HEK293 (cell line): ENCODE results near the gene BTBD19.

ENCODE experiments used
- CTCF ChIA-PET: fragments of 350-600 bp; formaldehyde crosslinking; extraction: SDS; loops from one replicate; lab custom pipeline; 2021; ENCODE audit warnings: antibody characterized with exemption; lab: Yijun Ruan, JAX
- POLR2A ChIA-PET: fragments of 300-600 bp; formaldehyde crosslinking; extraction: SDS; loops from one replicate; lab custom pipeline; 2020; ENCODE audit warnings: antibody characterized with exemption, inconsistent platforms; lab: Yijun Ruan, JAX
- H3K27ac ChIP-seq: fragments of 200-500 bp; sonication (Bioruptor generic); 2 replicates; pipeline ENCODE4 v1.5.1; 2014; ENCODE audit warnings: low read depth, low read length, control low read depth, inconsistent platforms; ENCODE audit errors: extremely low read depth
- H3K36me3 ChIP-seq, 2 experiments: fragments of 200-500 bp in 1 of 2; sonication (Bioruptor generic) in 1 of 2; 1 replicate in 1 of 2; 2 replicates in 1 of 2; pipeline ENCODE4 v1.5.1; 2014 to 2017; ENCODE audit warnings: inconsistent platforms in 2 of 2, low read length in 2 of 2; ENCODE audit not compliant: control insufficient read depth in 2 of 2, insufficient read depth in 1 of 2
- H3K4me1 ChIP-seq: fragments of 200-500 bp; sonication (Bioruptor generic); 2 replicates; pipeline ENCODE4 v1.5.1; 2014; ENCODE audit warnings: mild to moderate bottlenecking, low read length, inconsistent platforms; ENCODE audit not compliant: control insufficient read depth, insufficient read depth
- H3K4me3 ChIP-seq: 2 replicates; pipeline ENCODE4 v1.5.1; 2011; ENCODE audit warnings: low read depth, mild to moderate bottlenecking, control low read depth, low read length, moderate library complexity
- H3K9me3 ChIP-seq: fragments of 200-500 bp; sonication (Bioruptor generic); 2 replicates; pipeline ENCODE4 v1.5.1; 2014; ENCODE audit warnings: low read depth, low read length, inconsistent platforms; ENCODE audit not compliant: control insufficient read depth, insufficient read depth
- PRDM4 ChIP-seq: fragments of 450-650 bp; formaldehyde crosslinking; IDR thresholded peaks from 2 replicates; pipeline ENCODE4 v1.5.1; 2017; ENCODE audit warnings: missing biosample characterization, missing genetic modification characterization
- ZBTB10 ChIP-seq: fragments of 450-650 bp; formaldehyde crosslinking; IDR thresholded peaks from 2 replicates; pipeline ENCODE4 v1.5.1; 2016; ENCODE audit warnings: missing biosample characterization, missing genetic modification characterization
- ZFHX2 ChIP-seq: fragments of 450-650 bp; formaldehyde crosslinking; conservative IDR thresholded peaks from 2 replicates; pipeline ENCODE4 v1.5.1; 2016; ENCODE audit warnings: missing biosample characterization, missing genetic modification characterization
- ZIC2 ChIP-seq: fragments of 450-650 bp; formaldehyde crosslinking; IDR thresholded peaks from 2 replicates; pipeline ENCODE4 v1.5.1; 2016; ENCODE audit warnings: missing biosample characterization, missing genetic modification characterization
- ZNF114 ChIP-seq: fragments of 450-650 bp; formaldehyde crosslinking; IDR thresholded peaks from 2 replicates; pipeline ENCODE4 v1.5.0; 2017; ENCODE audit warnings: missing biosample characterization, missing genetic modification characterization
- ZNF138 ChIP-seq: fragments of 450-650 bp; formaldehyde crosslinking; IDR thresholded peaks from 2 replicates; pipeline ENCODE4 v1.5.1; 2016; ENCODE audit warnings: missing biosample characterization, missing genetic modification characterization, borderline replicate concordance
- ZNF335 ChIP-seq: fragments of 450-650 bp; formaldehyde crosslinking; conservative IDR thresholded peaks from 2 replicates; pipeline ENCODE4 v1.5.1; 2016; ENCODE audit warnings: missing biosample characterization, missing genetic modification characterization
- ZNF362 ChIP-seq: fragments of 450-650 bp; formaldehyde crosslinking; IDR thresholded peaks from 2 replicates; pipeline ENCODE4 v1.5.1; 2016; ENCODE audit warnings: missing biosample characterization, missing genetic modification characterization
- ZNF529 ChIP-seq: fragments of 450-650 bp; formaldehyde crosslinking; IDR thresholded peaks from 2 replicates; pipeline ENCODE4 v1.5.1; 2017; ENCODE audit warnings: missing genetic modification characterization, missing biosample characterization; ENCODE audit not compliant: insufficient replicate concordance
- ZNF544 ChIP-seq: fragments of 450-650 bp; formaldehyde crosslinking; IDR thresholded peaks from 2 replicates; pipeline ENCODE4 v1.5.0; 2017; ENCODE audit warnings: missing biosample characterization, missing genetic modification characterization
- ZNF548 ChIP-seq: fragments of 450-650 bp; formaldehyde crosslinking; IDR thresholded peaks from 2 replicates; pipeline ENCODE4 v1.5.1; 2016; ENCODE audit warnings: missing biosample characterization, missing genetic modification characterization
- ZNF560 ChIP-seq: fragments of 450-650 bp; formaldehyde crosslinking; IDR thresholded peaks from 2 replicates; pipeline ENCODE4 v1.5.1; 2017; ENCODE audit warnings: missing biosample characterization, missing genetic modification characterization, borderline replicate concordance
- ZNF610 ChIP-seq: fragments of 450-650 bp; formaldehyde crosslinking; IDR thresholded peaks from 2 replicates; pipeline ENCODE4 v1.5.1; 2016; ENCODE audit warnings: missing biosample characterization, missing genetic modification characterization, borderline replicate concordance
- ZNF660 ChIP-seq: fragments of 450-650 bp; IDR thresholded peaks from 2 replicates; pipeline ENCODE4 v1.5.1; 2018; ENCODE audit warnings: missing biosample characterization, mild to moderate bottlenecking, missing genetic modification characterization
- ZNF670 ChIP-seq: fragments of 450-650 bp; formaldehyde crosslinking; IDR thresholded peaks from 2 replicates; pipeline ENCODE4 v1.5.1; 2016; ENCODE audit warnings: missing biosample characterization, missing genetic modification characterization, low read depth
- ZNF677 ChIP-seq: fragments of 450-650 bp; IDR thresholded peaks from 2 replicates; pipeline ENCODE4 v1.5.0; 2018; ENCODE audit warnings: missing biosample characterization, mild to moderate bottlenecking, missing genetic modification characterization, moderate library complexity
- ZNF76 ChIP-seq: fragments of 450-650 bp; formaldehyde crosslinking; IDR thresholded peaks from 2 replicates; pipeline ENCODE4; 2016; ENCODE audit warnings: low read depth, missing biosample characterization, missing genetic modification characterization, borderline replicate concordance
- ZNF768 ChIP-seq: fragments of 450-650 bp; formaldehyde crosslinking; IDR thresholded peaks from 2 replicates; pipeline ENCODE4 v1.5.1; 2018; ENCODE audit warnings: missing biosample characterization, mild to moderate bottlenecking, missing genetic modification characterization
- TF ChIP-seq, protein P1 (sequence below): fragments of 450-650 bp; IDR thresholded peaks from 2 replicates; pipeline ENCODE4 v1.5.1; 2018; ENCODE audit warnings: missing biosample characterization, mild to moderate bottlenecking, missing genetic modification characterization
- TF ChIP-seq, protein P2 (sequence below): fragments of 450-650 bp; formaldehyde crosslinking; IDR thresholded peaks from 2 replicates; pipeline ENCODE4 v1.5.1; 2017; ENCODE audit warnings: missing biosample characterization, missing genetic modification characterization

BTBD19 gene

GRCh38 chr1:44820328-44821239 is 12.3 kb downstream of the BTBD19 start (continued):
- TF ChIP-seq, protein P1, sequence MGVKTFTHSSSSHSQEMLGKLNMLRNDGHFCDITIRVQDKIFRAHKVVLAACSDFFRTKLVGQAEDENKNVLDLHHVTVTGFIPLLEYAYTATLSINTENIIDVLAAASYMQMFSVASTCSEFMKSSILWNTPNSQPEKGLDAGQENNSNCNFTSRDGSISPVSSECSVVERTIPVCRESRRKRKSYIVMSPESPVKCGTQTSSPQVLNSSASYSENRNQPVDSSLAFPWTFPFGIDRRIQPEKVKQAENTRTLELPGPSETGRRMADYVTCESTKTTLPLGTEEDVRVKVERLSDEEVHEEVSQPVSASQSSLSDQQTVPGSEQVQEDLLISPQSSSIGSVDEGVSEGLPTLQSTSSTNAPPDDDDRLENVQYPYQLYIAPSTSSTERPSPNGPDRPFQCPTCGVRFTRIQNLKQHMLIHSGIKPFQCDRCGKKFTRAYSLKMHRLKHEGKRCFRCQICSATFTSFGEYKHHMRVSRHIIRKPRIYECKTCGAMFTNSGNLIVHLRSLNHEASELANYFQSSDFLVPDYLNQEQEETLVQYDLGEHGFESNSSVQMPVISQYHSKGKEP (tag by site-specific recombination) = no peak
- TF ChIP-seq ZNF335 (no peak; the same call in 1 of the 2 replicates), ZNF529 (tag by site-specific recombination) (no peak), ZNF114 (tag by site-specific recombination) (no peak), ZFHX2 (tag by site-specific recombination) (peak; percentile 52), ZNF670 (tag by site-specific recombination) (no peak), ZBTB10 (tag by site-specific recombination) (peak; percentile 52; the same call in 1 of the 2 replicates), ZNF548 (no peak), ZNF138 (tag by site-specific recombination) (no peak), PRDM4 (no peak)
- TF ChIP-seq, protein P2, sequence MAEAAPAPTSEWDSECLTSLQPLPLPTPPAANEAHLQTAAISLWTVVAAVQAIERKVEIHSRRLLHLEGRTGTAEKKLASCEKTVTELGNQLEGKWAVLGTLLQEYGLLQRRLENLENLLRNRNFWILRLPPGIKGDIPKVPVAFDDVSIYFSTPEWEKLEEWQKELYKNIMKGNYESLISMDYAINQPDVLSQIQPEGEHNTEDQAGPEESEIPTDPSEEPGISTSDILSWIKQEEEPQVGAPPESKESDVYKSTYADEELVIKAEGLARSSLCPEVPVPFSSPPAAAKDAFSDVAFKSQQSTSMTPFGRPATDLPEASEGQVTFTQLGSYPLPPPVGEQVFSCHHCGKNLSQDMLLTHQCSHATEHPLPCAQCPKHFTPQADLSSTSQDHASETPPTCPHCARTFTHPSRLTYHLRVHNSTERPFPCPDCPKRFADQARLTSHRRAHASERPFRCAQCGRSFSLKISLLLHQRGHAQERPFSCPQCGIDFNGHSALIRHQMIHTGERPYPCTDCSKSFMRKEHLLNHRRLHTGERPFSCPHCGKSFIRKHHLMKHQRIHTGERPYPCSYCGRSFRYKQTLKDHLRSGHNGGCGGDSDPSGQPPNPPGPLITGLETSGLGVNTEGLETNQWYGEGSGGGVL (tag by site-specific recombination) = peak; percentile 12; the same call in 1 of the 2 replicates

DNA sequence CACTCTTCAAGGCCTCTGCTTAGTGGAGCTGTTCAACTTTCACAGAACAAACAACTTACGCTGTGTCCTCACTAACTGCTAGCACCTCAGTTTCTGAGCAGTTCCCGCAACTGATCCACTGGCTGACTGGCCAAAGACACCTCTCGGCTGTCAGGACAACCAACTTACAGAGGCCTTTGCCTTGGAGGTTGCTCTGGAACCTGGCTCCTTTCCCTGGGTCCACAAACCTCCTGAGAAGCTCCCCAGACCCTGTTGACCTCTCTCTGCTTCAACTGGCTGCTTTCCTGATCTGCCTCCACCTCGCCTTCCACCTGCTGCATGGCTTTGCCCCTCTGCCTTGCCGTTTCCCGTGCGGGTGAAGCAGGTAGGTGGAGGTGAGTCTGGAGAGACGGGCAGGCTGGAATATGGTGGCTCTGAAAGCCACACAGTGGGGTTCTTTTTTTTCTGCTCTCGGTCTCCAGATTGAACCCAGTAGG is 13.0 kb downstream of the BTBD19 start:
- Histone ChIP-seq H3K9me3 (no peaks in the 10 kb centered on the region), H3K4me3 (no peak overlapping the region), H3K36me3 (peaks cover 0 to 3% of the 10 kb centered on the region in 2 experiments; a peak in 1 of 3 replicates), H3K27ac (no peak overlapping the region), H3K4me1 (no peaks in the 10 kb centered on the region)
- ChIA-PET POLR2A (interaction anchor here (0.6 to 6.1 kb wide), 9 partner anchors 10 to 482 kb away, joined by 3 to 84 read pairs (median 9); partner anchors contain the start of genes BTBD19, DYNLT4, PLK3 and PTCH2), CTCF (interaction anchor here (0.5 to 3.2 kb wide), 7 partner anchors 12 to 478 kb away, joined by 3 to 13 read pairs (median 4); partner anchors contain the start of genes HECTD3 and UROD)
- TF ChIP-seq ZNF660 (tag by site-specific recombination) = no peak
- TF ChIP-seq ZNF362 (tag by site-specific recombination) = no peak
- TF ChIP-seq ZIC2 (tag by site-specific recombination) = no peak
- no peak for TF ChIP-seq ZNF768
- TF ChIP-seq ZNF544 = no peak
- no peak for TF ChIP-seq ZNF560 (tag by site-specific recombination)
- TF ChIP-seq ZNF76 (tag by site-specific recombination) = no peak
- no peak for TF ChIP-seq ZNF677 (tag by site-specific recombination)
- no peak for TF ChIP-seq ZNF610
